ENCODE measurements around the gene NOTCH3.

Gene NOTCH3

DNA sequence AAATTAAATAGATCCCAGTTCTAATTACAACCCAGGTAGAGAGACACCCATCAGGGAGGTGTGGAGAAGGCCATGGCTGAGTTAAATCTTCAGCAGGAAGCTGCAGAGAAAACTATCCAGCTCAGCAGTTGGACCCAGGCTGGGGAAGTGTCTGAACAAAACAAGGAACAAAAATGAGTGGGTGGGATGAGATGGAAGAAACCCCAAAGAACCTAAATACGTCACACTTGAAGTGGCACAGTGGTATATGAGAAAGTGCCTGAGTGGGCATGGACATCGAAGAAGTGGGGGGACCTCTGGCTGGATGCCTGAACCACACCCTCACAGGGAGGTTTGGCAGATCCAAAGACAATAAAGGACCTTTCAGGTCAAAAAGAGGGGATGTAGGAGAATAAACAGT lies 35.0 kb upstream of the NOTCH3 start:
- DNase-seq: no peak

DNA sequence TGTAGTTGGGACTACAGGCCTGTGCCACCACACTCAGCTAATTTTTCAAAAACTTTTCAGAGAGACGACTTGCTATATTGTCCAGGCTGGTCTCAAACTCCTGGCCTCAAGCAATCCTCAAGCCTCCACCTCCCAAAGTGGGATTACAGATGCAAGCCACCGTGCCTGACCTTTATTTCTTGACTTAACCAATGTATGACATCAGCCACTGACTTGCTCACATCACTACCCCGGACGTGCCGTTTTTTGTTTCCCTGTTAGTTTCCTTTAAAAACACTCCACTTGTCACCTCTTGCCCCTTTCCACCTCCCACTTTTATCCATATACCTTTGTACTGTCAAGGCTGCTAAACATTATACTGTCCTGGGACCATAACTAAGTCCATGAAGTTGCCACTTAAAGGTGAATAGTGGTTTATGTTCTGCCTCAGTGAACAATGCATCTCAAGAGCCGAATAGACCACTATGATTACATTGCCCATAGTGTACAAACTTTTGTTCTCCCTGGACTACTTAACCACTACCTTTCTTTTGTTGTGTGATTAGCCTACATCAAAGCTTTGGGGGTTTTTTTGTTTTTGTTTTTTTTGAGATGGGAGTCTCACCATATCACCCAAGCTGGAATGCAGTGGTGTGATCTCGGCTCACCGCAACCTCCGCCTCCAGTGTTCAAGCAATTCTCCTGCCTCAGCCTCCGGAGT lies 33.8 kb upstream of the NOTCH3 start:
- DNase-seq: no peak

DNA sequence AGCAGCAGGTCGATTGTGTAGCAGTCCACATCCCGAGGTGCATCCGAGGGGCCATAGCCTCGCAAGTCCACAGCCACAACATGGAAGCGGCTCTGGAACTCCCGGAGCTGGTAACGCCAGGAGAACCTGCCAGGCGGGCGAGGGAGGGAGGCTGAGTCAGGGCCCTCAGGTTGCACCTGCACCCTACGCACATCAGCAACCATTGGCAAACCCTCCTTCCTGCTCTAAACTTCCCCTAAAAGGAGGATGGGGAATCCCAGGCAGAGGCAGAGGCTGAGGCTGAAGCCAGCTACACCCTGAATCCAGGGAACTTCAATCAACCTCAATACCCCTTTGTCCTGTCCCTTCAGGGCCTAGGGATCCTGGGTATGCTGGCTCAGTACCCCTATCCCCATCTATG lies 30.5 kb upstream of the NOTCH3 start:
- no peak for DNase-seq

DNA sequence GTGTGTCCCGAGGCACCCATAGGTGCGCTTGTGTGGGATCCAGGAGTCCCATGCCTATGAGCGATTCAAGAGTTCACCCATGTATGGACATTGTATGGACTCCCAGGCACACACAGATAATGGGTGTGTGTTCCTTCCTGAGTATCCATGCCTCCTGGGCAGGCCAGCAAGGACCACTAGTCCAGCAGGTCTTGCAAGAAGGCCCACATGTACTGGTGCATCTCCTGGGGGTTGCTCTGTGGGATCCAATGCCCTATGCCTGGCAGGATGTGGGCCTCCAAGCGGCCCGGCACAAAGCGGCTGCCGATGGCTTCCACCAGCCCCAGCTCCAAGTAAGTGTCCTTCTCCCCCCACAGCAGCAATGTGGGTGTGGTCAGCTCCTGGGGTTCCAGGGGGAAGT lies 26.5 kb upstream of the NOTCH3 start:
- DNase-seq: no peak

DNA sequence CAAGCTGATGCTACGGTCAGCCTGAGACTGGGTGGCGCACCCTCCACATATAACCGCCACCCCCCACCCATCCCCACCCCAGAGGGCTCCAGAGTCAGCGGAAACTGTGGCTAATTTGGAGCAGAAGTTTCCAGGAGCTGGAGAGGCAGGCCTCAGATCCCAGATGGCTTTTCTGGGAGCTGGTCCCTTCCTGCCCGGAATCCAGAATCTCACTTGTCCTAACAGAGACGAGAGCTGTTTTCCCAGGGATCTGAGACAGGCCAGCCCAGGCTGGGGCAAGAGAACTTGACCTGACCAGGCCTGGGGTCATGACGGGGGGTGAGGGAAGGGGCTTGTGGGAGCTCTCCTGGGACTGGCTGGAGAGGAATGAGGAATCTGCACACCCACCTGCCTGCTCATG lies 25.0 kb upstream of the NOTCH3 start:
- no peak for DNase-seq

GRCh38 chr19:15223649-15224361 lies 23.0 kb upstream of the NOTCH3 start:
- no peak for DNase-seq

DNA sequence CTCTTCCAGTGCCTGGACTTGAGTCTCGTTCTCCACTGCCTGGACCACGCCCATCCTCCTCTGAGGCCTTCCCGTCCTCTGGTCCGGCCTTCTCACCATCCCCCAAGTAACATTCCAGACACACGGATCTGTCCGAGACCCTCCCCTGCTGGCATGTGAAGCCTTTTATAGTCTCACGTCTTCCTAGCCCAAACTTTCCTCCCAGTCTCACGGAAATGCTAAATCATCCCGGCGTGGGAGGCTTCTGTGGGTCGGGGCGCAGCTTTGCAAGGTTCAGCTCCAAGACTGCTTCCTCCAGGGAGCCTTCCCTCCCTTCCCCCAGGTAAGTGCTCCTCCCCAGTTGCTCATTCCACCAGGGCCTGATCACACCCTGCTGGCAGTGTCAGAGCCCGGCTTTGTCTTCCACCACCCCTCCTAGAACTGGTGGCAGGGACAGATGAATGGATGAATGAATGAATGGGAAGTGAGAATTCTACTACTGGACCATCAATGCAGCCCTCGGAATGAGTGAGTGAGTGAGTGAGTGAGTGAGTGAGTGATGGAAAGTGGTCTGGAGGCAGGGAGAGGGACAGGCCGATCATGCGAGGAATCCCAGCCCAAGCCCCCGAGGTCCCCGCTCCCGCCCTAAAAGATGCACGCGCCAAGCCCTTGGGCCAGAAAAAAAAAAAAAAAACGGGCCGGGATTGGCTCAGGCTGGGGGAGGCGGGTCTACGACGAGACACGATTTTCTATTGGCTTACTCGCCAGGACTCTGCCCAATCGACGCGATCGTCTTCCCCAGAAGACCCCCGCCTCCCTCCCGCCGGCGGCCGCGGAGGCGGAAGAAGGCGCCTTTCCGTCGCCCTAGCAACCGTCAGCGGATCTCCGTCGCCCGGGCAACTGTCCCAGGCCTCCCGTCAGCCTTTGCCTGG lies 22.2 kb upstream of the NOTCH3 start:
- peak; percentile 93 for DNase-seq

DNA sequence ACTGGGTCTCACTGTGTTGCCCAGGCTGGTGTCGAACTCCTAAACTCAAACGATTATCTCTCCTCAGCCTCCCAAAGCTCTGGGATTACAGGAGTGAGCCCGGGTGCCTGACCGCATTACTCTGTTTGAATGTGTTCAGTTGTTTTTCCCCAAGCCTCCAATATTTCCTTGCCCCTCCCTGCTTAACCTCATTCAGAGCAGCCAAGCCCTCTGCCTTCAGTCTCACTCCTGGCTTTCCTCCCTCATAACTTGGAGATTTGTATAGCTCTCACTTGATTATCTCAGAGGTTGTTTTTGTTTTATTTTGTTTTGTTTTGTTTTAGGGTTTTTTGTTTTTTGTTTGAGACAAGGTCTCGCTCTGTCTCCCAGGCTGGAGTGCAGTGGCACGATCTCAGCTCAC lies 20.0 kb upstream of the NOTCH3 start:
- DNase-seq: no peak

DNA sequence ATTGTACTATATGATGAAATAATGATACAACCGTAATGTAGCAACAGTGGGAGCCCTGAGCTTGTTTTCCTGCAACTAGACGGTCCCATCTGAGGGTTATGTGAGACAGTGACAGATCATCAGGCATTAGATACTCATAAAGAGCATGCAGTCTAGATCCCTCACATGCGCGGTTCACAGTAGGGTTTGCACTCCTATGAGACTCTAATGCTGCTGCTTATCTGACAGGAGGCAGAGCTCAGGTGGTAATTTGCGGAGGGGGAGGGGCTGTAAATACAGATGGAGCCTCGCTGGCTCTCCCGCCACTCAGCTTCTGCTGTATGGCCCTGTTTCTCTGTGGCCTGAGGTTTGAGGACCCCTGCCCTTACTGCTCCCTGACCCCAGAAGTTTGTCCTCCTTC lies 17.7 kb upstream of the NOTCH3 start:
- DNase-seq: no peak

DNA sequence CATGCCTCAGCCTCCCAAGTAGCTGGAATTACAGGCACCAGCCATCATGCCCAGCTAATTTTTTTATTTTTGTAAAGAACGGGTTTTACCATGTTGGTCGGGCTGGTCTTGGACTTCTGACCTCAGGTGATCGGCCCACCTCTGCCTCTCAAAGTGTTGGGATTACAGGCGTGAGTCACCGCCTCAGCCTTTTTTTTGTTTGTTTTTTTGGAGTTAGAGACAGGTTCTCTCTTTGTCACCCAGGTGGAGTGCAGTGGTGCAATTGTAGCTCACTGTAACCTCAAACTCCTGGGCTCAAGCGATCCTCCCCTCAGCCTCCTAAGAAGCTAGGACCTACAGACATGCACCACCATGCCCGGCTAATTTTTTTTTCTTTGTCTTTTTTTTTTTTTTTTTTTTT lies 15.6 kb upstream of the NOTCH3 start:
- no peak for DNase-seq

GRCh38 chr19:15213715-15214381 lies 13.1 kb upstream of the NOTCH3 start:
- DNase-seq: no peak

DNA sequence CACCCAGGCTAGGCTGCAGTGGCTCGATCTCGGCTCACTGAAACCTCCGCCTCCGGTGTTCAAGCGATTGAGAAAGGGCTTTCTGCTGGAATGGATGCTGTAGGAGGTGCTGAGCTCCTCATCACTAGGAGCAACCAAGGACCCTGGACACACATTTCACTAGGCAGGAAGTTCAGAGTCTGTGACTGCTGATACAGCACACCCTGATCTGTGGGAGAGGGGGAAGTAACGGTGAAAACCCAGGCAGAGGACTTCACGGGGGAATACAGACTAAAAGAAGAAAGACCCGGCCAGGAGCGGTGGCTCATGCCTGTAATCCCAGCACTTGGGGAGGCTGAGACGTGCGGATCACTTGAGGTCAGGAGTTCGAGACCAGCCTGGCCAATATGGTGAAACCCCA lies 11.9 kb upstream of the NOTCH3 start:
- no peak for DNase-seq

DNA sequence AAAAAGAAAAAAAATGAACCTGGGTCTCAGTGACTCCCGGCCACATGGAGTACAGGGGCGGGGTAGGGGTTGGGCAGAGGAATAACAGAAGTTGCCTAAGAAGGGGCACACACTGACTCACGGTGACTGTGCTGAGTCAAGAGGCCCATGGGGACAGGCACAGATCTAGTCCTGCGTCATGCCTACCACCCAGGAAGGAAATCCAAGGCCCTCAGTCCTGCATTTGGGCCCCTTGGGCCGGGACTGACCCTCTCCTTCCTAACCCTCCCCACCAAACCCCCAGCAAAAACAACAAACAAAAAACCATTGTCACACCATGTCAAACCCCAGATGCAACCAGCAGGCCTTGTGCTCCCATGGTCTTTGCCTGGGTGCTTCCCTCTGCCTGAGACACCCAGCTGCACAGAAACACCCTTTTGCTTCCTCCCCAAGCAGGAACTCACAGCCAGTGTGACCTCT lies 9.6 kb upstream of the NOTCH3 start:
- DNase-seq: peak; percentile 77

DNA sequence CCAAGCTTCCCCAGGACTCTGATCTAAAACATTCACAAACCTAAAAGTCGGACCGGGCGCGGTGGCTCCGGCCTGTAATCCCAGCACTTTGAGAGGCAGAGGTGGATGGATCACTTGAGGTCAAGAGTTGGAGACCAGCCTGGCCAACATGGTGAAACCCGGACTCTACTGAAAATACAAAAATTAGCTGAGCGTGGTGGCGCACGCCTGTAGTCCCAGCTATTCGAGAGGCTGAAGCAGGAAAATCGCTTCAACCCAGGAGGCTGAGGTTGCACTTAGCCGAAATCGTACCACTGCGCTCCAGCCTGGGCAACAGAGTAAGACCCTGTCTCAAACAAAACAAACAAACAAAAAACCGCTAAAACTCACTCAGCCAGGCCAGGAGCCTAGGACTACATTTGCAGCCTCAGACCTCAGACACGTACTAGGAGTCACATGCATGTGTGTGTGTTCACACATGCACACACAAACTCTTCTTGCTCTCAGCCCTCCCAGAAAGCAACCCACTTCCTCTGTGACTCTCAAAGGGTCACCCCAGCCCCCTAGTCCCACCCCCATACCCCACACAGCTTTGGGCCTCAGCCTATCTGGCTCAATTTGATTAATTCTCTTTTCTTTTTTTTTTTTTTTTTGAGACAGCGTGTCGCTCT lies 704 bp upstream of the NOTCH3 start:
- DNase-seq: no peak

DNA sequence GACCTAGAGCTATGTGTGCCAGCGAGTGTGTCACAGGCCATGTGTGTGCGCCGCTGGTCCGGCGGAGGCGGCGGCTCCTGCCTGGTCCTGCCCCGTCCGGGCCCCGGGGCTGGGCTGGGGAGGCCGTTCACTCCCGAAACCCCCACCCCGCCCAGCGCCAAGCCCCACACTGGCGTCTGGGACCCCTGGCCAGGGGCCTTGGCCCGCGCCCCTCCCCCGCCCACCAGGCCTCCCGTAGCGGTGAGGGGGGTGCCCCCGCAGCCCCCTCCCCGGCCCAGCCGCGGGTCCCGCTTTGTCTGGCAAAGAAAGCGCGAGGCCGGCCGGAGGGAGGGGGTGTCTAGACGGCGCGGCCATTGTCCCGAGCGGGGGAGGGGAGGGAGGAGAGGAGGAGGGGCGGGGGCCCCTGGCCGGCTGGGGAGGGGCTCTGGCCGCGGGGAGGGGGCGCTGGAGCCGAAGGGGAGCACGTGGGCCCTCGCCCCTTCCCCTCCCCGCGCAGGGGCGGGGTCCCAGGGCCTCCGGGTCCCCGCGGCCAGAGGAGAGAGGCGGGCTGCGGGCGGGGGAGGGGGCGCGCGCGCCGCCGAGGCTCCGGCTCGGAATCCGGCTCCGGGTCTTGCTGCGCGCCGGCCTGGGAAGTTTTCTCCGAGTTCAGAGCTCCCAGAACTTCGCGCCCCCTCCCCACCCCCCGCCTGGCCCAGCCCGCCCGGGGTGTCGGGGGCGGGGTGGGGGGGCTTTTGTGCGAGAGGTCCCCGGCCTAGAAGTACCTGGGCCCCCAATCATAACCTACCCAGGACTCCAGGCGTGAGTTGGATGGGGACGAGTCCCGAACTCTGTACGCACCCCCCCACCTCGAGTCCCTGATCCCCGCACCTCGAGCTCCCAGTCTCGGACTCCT lies 888 bp downstream of the NOTCH3 start:
- DNase-seq: no peak

DNA sequence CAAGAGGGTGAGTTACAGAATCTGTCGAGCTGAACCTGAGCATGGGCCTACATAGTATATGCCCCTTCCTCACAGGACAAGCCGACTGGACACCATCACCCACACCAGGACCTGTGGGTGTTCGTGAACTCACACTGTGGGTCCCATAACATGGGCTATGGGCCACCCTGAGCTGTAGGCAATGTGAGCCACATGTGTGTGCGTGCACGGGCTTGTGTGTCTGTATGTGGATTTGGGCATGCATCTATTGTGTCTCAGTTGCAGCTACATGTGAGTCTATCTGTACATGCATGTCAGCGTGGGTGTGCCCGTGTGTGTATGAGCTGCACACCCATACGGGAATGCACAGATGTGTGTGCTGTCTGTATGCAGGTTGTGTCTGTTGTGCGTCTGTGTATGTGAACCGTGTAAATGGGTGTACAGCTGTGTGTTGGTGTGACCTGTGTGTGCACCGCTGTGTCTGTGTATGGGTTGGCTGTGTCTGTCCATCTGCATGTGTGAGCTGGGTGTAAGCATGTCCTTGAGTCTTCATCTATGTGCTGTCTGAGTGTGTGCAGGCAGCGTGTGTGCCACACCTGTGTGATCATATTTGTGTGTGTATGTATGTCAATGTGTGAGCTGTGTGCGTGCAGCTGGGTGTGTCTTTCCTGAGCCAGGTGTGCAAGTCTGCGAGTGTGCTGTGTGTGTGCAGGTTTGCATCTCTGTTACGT lies 1.7 kb downstream of the NOTCH3 start:
- DNase-seq: no peak

GRCh38 chr19:15197942-15198341 lies 2.9 kb downstream of the NOTCH3 start:
- no peak for DNase-seq

DNA sequence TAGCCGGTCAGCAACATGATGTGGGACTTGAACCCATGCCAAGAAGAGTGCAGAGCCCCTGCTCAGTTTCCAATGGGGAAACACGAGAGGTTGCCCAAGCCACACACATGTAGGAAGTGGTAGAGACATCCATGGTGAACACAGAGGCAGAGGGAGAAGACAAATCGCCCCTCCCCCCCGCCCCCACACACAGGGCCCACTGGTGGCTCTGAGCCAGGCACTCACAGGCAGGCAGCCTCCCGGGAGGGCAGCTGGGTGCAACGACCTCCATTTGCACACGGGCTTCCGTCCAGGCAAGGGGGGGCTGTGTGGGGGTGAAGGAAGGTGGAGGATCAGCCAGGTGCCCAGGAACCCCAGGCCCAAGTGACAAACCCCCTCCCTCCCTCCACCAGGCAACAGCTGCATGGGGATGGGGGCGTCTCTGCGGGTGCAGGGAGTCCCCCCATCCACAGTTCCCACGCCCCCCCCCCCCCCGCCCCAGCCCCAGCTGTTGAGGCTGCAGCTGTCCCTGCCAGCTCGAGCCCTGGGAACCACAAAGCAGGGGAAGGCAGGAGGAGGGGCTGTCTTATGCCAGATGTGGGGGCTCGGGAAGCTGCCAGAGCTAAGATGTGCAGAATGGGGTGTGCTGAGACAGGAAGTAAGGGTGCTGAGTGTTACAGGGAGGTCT lies 3.4 kb downstream of the NOTCH3 start:
- peak; percentile 62 for DNase-seq

DNA sequence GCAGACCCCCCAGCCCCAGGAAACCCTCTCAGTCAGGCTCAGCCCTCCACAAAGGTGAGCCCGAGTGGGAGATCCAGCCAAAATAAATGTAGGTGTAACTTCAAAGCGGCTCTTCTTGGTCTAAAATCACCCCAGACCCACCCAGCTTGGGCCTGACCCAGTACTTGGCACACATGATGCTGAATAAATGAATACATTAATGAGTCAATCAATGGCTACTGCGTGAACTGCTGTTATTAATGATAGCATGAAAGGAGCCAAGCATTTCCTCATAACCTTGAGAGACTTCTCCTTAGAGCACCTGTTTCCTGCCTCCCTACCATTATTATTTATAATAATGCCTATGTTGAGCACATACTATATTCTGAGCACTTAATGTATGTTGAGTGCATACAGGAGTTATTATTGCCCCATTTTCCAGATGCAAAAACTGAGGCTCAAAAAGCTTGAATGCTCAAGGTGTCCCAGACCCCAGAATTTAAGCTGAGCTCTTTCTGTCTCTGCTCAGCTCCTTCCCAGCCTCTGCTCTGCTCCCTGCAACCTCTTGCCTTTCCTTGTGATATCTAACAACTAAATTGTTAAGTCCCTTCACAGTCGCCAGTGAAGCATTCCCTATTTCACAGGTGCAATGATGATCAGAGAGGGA lies 4.3 kb downstream of the NOTCH3 start:
- peak; percentile 18 for DNase-seq
